ENCODE measurements around the gene GTPBP4. TPM values are rescaled to one million over a fixed set of nuclear protein-coding genes. Genes with fewer than 3 reads are reported as not detected.

The GTPBP4 gene
- total and polyA plus RNA-seq, 2 of the 8 experiments (the other 6 are each of a cell fraction or from before 2014, with no cell fraction given) = 16.9 to 98.1 TPM

DNA sequence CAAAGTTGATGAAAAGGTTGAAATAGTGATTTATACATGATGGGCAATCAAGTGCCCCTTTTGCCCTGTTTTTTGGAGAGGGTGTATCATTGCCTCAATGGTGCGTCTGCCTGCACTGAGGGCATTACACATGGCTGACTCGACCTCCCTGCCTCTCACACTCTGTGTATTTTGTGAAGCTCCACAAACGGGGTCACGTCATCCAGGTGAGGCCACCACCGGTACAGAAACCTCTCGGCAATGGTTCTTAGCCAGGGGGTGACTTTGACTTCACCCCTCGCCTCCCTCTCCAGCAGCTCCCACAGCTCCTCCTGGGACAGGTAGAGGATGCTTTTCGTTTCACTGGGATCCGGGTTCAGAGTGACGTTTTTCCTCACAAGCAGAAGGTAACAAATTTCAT lies 31.1 kb downstream of the GTPBP4 start:
- Histone ChIP-seq H3K18ac (ENCODE audit: extremely low read depth, low read length) (no peak overlapping the region), H3K27me3 (replicated peaks in 1 of 4; ENCODE audit: control insufficient read depth in 3 of 4, extremely low read depth in 1 of 4, insufficient read depth in 3 of 4, low read length in 3 of 4) (no peaks in the 10 kb centered on the region), H3K79me1 (ENCODE audit: low read depth, low read length) (no peaks in the 10 kb centered on the region; the same call in 1 of the 2 replicates), H3K36me3 (ENCODE audit: control insufficient read depth in 2 of 4, insufficient read depth in 4 of 4, low read length in 3 of 4) (peaks cover 22 to 48% (median 41%) of the 10 kb centered on the region in 4 experiments), H2BK12ac (ENCODE audit: low read depth, low read length) (no peak overlapping the region), H4K8ac (ENCODE audit: extremely low read depth, insufficient read depth, low read length) (no peak overlapping the region; the same call in 1 of the 2 replicates), H3K79me2 (ENCODE audit: control insufficient read depth in 1 of 2, insufficient read depth in 2 of 2, low read length in 2 of 2) (no peaks in the 10 kb centered on the region), H3K56ac (replicated peaks; ENCODE audit: insufficient read length, low read depth, low read length) (no peak overlapping the region), H3K4me2 (ENCODE audit: insufficient read depth in 1 of 2, low read depth in 2 of 2, low read length in 2 of 2) (no peak overlapping the region), H3K14ac (ENCODE audit: insufficient read length) (no peak overlapping the region), H3K4me3 (ENCODE audit: extremely low read depth in 1 of 4, insufficient read depth in 2 of 4, low read depth in 3 of 4, low read length in 4 of 4) (no peak overlapping the region), H4K91ac (replicated peaks; ENCODE audit: insufficient read length, low read length) (no peak overlapping the region), H3K9ac (replicated peaks in 1 of 4; ENCODE audit: extremely low read depth in 1 of 4, low read depth in 3 of 4, low read length in 3 of 4) (no peak overlapping the region), H2BK15ac (ENCODE audit: low read length) (no peak overlapping the region), H3K23ac (ENCODE audit: insufficient read length) (no peak overlapping the region), H3K4ac (replicated peaks; ENCODE audit: insufficient read length, low read depth, low read length) (no peak overlapping the region), H2BK120ac (replicated peaks; ENCODE audit: low read depth, low read length) (no peak overlapping the region), H2BK5ac (ENCODE audit: low read depth, low read length) (no peak overlapping the region), H2BK20ac (ENCODE audit: low read length) (no peak overlapping the region), H3K27ac (ENCODE audit: low read depth, low read length) (no peak overlapping the region), H3K9me3 (ENCODE audit: insufficient read depth in 2 of 2, low read depth in 1 of 2, low read length in 1 of 2) (no peaks in the 10 kb centered on the region), H4K5ac (ENCODE audit: insufficient read length, low read depth, low read length) (no peak overlapping the region), H3K23me2 (ENCODE audit: low read depth, low read length) (no peaks in the 10 kb centered on the region), H2AFZ (ENCODE audit: low read length) (no peak overlapping the region), H4K20me1 (replicated peaks in 1 of 2; ENCODE audit: control insufficient read depth in 1 of 2, insufficient read depth in 2 of 2, low read length in 2 of 2) (peaks cover 0 to 7% of the 10 kb centered on the region in 2 experiments), H3K4me1 (replicated peaks in 1 of 4; ENCODE audit: control insufficient read depth in 3 of 4, insufficient read depth in 4 of 4, low read length in 3 of 4) (no peaks in the 10 kb centered on the region; a peak in 1 of 7 replicates), H2AK5ac (ENCODE audit: low read depth, low read length) (no peak overlapping the region)
- 90% methylated on average over 10 of the region's 10 CpGs; no CpG with 5 or more reads in 1 of the 2 experiments for WGBS, 2 experiments (ENCODE audit: extremely low coverage in 1 of 2, insufficient coverage in 1 of 2, insufficient read length in 1 of 2, insufficient replicate concordance in 2 of 2, low coverage in 1 of 2, low lambda C conversion rate in 2 of 2, missing lambda C conversion rate in 1 of 2)
- no peak for DNase-seq (ENCODE audit: low read depth in 1 of 2, low spot score in 2 of 2)
- no peak for TF ChIP-seq ZNF274 (IDR thresholded peaks at IDR 0.05; ENCODE audit: borderline replicate concordance, extremely low read depth, low read length)
- no peak for TF ChIP-seq EP300 (IDR thresholded peaks at IDR 0.05; ENCODE audit: borderline replicate concordance in 1 of 2, low read depth in 2 of 2, low read length in 2 of 2)
- no peak for TF ChIP-seq CHD2 (IDR thresholded peaks at IDR 0.05; ENCODE audit: low read length)
- no peak for TF ChIP-seq CHD1 (IDR thresholded peaks at IDR 0.05; ENCODE audit: low read depth, low read length)
- no peak for TF ChIP-seq EGR1 (IDR thresholded peaks at IDR 0.05; ENCODE audit: borderline replicate concordance, low read depth, low read length)
- TF ChIP-seq POLR2AphosphoS5 (IDR thresholded peaks at IDR 0.05; ENCODE audit: low read depth, low read length) = peak; percentile 78
- TF ChIP-seq GABPA (IDR thresholded peaks at IDR 0.05; ENCODE audit: borderline replicate concordance, insufficient read depth, low read length) = no peak
- TF ChIP-seq POLR2A (IDR thresholded peaks at IDR 0.05; ENCODE audit: control extremely low read depth in 1 of 2, low read depth in 2 of 2, low read length in 2 of 2) = peak in 1 of 2 experiments; percentile 59; a peak in 1 of 3 replicates
- TF ChIP-seq SP2 (IDR thresholded peaks at IDR 0.05; ENCODE audit: low read length) = no peak
- TF ChIP-seq TEAD4 (IDR thresholded peaks at IDR 0.05; ENCODE audit: low read depth, low read length) = no peak
- POLR2A ChIA-PET (ENCODE audit: partially characterized antibody) = interaction anchor here (0.7 to 3.1 kb wide), 10 partner anchors 11 to 271 kb away, joined by 3 to 14 read pairs (median 4); partner anchors contain the start of gene WDR37
- FAIRE-seq = no peak
- CTCF ChIA-PET (ENCODE audit: partially characterized antibody) = interaction anchor here (0.6 to 0.9 kb wide), 2 partner anchors 11 to 111 kb away, joined by 3 read pairs; no protein-coding TSS in a partner anchor

Data from H1 (cell line).